ENCODE measurements around the gene ADGRV1.

DNA sequence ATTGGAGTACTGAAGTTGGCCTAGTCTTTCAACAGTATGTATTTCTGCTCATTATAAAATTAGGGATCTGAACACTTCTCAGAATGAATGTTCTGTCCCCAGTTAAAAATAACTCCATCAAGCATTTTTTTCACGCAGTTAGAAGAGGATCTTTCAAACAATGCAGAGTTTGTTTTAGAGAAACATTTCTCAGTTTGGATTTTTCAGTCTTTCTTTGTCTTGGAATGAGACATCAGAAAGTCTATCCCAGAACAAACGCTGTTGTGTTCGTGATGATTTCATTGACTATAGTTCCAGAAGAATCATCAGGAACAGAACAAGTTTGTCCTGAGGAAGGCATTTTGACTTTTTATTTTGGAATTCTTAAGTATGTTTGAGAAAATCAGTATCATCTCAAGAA lies 605.8 kb downstream of the ADGRV1 start:
- TF ChIP-seq TGIF2 (CRISPR knock-in tag; IDR thresholded peaks at IDR 0.05), result no peak
- TF ChIP-seq SPI1 (IDR thresholded peaks at IDR 0.05; ENCODE audit: borderline replicate concordance, low read depth, low read length), result no peak
- TF ChIP-seq, protein P1, sequence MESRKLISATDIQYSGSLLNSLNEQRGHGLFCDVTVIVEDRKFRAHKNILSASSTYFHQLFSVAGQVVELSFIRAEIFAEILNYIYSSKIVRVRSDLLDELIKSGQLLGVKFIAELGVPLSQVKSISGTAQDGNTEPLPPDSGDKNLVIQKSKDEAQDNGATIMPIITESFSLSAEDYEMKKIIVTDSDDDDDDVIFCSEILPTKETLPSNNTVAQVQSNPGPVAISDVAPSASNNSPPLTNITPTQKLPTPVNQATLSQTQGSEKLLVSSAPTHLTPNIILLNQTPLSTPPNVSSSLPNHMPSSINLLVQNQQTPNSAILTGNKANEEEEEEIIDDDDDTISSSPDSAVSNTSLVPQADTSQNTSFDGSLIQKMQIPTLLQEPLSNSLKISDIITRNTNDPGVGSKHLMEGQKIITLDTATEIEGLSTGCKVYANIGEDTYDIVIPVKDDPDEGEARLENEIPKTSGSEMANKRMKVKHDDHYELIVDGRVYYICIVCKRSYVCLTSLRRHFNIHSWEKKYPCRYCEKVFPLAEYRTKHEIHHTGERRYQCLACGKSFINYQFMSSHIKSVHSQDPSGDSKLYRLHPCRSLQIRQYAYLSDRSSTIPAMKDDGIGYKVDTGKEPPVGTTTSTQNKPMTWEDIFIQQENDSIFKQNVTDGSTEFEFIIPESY (CRISPR knock-in tag; IDR thresholded peaks at IDR 0.05), result no peak
- TF ChIP-seq, protein P2, sequence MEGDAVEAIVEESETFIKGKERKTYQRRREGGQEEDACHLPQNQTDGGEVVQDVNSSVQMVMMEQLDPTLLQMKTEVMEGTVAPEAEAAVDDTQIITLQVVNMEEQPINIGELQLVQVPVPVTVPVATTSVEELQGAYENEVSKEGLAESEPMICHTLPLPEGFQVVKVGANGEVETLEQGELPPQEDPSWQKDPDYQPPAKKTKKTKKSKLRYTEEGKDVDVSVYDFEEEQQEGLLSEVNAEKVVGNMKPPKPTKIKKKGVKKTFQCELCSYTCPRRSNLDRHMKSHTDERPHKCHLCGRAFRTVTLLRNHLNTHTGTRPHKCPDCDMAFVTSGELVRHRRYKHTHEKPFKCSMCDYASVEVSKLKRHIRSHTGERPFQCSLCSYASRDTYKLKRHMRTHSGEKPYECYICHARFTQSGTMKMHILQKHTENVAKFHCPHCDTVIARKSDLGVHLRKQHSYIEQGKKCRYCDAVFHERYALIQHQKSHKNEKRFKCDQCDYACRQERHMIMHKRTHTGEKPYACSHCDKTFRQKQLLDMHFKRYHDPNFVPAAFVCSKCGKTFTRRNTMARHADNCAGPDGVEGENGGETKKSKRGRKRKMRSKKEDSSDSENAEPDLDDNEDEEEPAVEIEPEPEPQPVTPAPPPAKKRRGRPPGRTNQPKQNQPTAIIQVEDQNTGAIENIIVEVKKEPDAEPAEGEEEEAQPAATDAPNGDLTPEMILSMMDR (IDR thresholded peaks at IDR 0.05 in 2 of 3, conservative IDR thresholded peaks at IDR 0.05 in 1 of 3; ENCODE audit: insufficient read depth in 2 of 3, low read depth in 1 of 3, low read length in 3 of 3), result no peak
- TF ChIP-seq, protein P3, sequence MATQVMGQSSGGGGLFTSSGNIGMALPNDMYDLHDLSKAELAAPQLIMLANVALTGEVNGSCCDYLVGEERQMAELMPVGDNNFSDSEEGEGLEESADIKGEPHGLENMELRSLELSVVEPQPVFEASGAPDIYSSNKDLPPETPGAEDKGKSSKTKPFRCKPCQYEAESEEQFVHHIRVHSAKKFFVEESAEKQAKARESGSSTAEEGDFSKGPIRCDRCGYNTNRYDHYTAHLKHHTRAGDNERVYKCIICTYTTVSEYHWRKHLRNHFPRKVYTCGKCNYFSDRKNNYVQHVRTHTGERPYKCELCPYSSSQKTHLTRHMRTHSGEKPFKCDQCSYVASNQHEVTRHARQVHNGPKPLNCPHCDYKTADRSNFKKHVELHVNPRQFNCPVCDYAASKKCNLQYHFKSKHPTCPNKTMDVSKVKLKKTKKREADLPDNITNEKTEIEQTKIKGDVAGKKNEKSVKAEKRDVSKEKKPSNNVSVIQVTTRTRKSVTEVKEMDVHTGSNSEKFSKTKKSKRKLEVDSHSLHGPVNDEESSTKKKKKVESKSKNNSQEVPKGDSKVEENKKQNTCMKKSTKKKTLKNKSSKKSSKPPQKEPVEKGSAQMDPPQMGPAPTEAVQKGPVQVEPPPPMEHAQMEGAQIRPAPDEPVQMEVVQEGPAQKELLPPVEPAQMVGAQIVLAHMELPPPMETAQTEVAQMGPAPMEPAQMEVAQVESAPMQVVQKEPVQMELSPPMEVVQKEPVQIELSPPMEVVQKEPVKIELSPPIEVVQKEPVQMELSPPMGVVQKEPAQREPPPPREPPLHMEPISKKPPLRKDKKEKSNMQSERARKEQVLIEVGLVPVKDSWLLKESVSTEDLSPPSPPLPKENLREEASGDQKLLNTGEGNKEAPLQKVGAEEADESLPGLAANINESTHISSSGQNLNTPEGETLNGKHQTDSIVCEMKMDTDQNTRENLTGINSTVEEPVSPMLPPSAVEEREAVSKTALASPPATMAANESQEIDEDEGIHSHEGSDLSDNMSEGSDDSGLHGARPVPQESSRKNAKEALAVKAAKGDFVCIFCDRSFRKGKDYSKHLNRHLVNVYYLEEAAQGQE (IDR thresholded peaks at IDR 0.05; ENCODE audit: borderline replicate concordance), result no peak
- TF ChIP-seq, protein P3 (CRISPR knock-in tag; IDR thresholded peaks at IDR 0.05; ENCODE audit: low read depth), result no peak
- no peak for TF ChIP-seq ZNF551 (CRISPR knock-in tag; IDR thresholded peaks at IDR 0.05)
- TF ChIP-seq GTF2E2 (tag; IDR thresholded peaks at IDR 0.05), result no peak
- TF ChIP-seq, protein P4, sequence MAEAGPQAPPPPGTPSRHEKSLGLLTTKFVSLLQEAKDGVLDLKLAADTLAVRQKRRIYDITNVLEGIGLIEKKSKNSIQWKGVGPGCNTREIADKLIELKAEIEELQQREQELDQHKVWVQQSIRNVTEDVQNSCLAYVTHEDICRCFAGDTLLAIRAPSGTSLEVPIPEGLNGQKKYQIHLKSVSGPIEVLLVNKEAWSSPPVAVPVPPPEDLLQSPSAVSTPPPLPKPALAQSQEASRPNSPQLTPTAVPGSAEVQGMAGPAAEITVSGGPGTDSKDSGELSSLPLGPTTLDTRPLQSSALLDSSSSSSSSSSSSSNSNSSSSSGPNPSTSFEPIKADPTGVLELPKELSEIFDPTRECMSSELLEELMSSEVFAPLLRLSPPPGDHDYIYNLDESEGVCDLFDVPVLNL (CRISPR knock-in tag; IDR thresholded peaks at IDR 0.05; ENCODE audit: low read depth), result no peak
- no peak for TF ChIP-seq HCFC1 (IDR thresholded peaks at IDR 0.05; ENCODE audit: low read depth, low read length)
- TF ChIP-seq, protein P5, sequence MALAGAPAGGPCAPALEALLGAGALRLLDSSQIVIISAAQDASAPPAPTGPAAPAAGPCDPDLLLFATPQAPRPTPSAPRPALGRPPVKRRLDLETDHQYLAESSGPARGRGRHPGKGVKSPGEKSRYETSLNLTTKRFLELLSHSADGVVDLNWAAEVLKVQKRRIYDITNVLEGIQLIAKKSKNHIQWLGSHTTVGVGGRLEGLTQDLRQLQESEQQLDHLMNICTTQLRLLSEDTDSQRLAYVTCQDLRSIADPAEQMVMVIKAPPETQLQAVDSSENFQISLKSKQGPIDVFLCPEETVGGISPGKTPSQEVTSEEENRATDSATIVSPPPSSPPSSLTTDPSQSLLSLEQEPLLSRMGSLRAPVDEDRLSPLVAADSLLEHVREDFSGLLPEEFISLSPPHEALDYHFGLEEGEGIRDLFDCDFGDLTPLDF (CRISPR knock-in tag; IDR thresholded peaks at IDR 0.05), result no peak
- no peak for TF ChIP-seq RBM39 (optimal IDR thresholded peaks at IDR 0.05; ENCODE audit: low read depth, low read length)
- no peak for TF ChIP-seq KLF16 (IDR thresholded peaks at IDR 0.05)
- TF ChIP-seq SETDB1 (IDR thresholded peaks at IDR 0.05; ENCODE audit: low read length), result no peak
- TF ChIP-seq NCOR1 (IDR thresholded peaks at IDR 0.05), result no peak

Data from K562 (cell line).